GM12892 (cell line): ENCODE measurements around the gene LRP1-AS.

ENCODE experiments used
- POLR2A ChIP-seq: IDR thresholded peaks from 2 replicates; pipeline ENCODE4 v1.6.1; 2011; ENCODE audit warnings: low read depth, low read length, control low read depth
- TAF1 ChIP-seq: IDR thresholded peaks from 2 replicates; pipeline ENCODE4 v1.6.1; 2011; ENCODE audit warnings: low read depth, mild to moderate bottlenecking, control low read depth, low read length, borderline replicate concordance

GRCh38 chr12:57130941-57131340, 16.5 kb downstream of the LRP1-AS start:
- no peak for TF ChIP-seq TAF1
- no peak for TF ChIP-seq POLR2A
